Heart left ventricle (tissue), 13 donors: Measurements from ENCODE around the gene CHIT1.

Experiments
- CTCF ChIP-seq, 12 donors: fragments of 200-600 bp; sonication (generic) in 4 of 12; IDR thresholded peaks; one replicate each; pipeline versions ENCODE4 v1.5.0 to v1.8.0; 2018 to 2022; ENCODE audit warnings: antibody characterized with exemption in 12 of 12, mild to moderate bottlenecking in 5 of 12
- POLR2A ChIP-seq, 2 donors: fragments of 450-650 bp; IDR thresholded peaks; one replicate each; pipeline ENCODE4 v1.6.1; 2017; ENCODE audit warnings: antibody characterized with exemption in 2 of 2, mild to moderate bottlenecking in 2 of 2, moderate library complexity in 2 of 2
- donor health status: ischemic (EF 13 %, LVEDD 7.1; RV severe dilation, severe dysfunction).
- donor health status: DM: no; HTN: yes; CAD: no.
- donor health status: DM: no; HTN: no; CAD: no.
- donor health status: ischemic (EF 25% LVEDD 6.9; RV normal size, moderate dysfunction).
- donor health status: ischemic (EF 25% LVEDD 5.7; RV mildly dilated, moderate dysfunction).
- donor health status: ischemic (EF 35%, LVEDD 5.7; RV mildly dilated, moderate dysfunction).
- donor health status: nonischemic (EF 11% LVEDD 7.7; RV severe dilation, severe dysfunction).
- donor health status: DM: yes; HTN: yes; CAD: no.
- donor health status: PGD.
- donor health status: ischemic (EF 29% LVEDD 5.4; RV normal size, mild dysfunction).
- donor health status: nonischemic (EF 23%, LVEDD 6.1; RV moderate dilation, normal function).

- TF ChIP-seq CTCF (IDR thresholded peaks at IDR 0.05) (no peak), POLR2A (IDR thresholded peaks at IDR 0.05) (no peak)
Observed at GRCh38 chr1:203219934-203220333, 9.5 kb downstream of the CHIT1 start.
